WTC11 (cell line): Measurements from ENCODE around the gene LMBR1. TPM values are rescaled to one million over a fixed set of nuclear protein-coding genes. Genes with fewer than 3 reads are reported as not detected.

Source experiments
- ATAC-seq: fragments of 200-7000 bp; cut with Tn5 transposase; 2 replicates; pipeline ENCODE4 v1.10.0; 2021; ENCODE audit warnings: mild to moderate bottlenecking, moderate library complexity
- CTCF ChIA-PET: fragments of 300-600 bp; sonication (Branson Sonifier 250); formaldehyde crosslinking; loops from one replicate; lab custom pipeline; 2021; ENCODE audit warnings: antibody characterized with exemption; lab: Charles Lee
- POLR2A ChIA-PET: fragments of 350-600 bp; sonication (Branson Sonifier 250); formaldehyde crosslinking; loops from one replicate; lab custom pipeline; 2021; ENCODE audit warnings: antibody characterized with exemption; lab: Charles Lee
- DNase-seq: peaks from one replicate; pipeline ENCODE4 v3.0.0; 2021; ENCODE audit warnings: low spot score
- H3K27ac Mint-ChIP-seq: 2 replicates; pipeline ENCODE4 v1.8.0; 2021; ENCODE audit warnings: mixed read lengths
- H3K27me3 Mint-ChIP-seq: 2 replicates; pipeline ENCODE4 v1.8.0; 2021; ENCODE audit warnings: low read depth, mild to moderate bottlenecking, moderate library complexity, mixed read lengths
- H3K36me3 Mint-ChIP-seq: 2 replicates; pipeline ENCODE4 v1.8.0; 2021; ENCODE audit warnings: mixed read lengths
- H3K4me1 Mint-ChIP-seq: 2 replicates; pipeline ENCODE4 v1.8.0; 2022; ENCODE audit warnings: mixed read lengths
- H3K4me3 Mint-ChIP-seq: 2 replicates; pipeline ENCODE4 v1.8.0; 2021; ENCODE audit warnings: mild to moderate bottlenecking, moderate library complexity, mixed read lengths
- H3K9me3 Mint-ChIP-seq: 2 replicates; pipeline ENCODE4 v1.8.0; 2021; ENCODE audit warnings: mixed read lengths
- CREM ChIP-seq: sonication (generic); formaldehyde crosslinking; IDR thresholded peaks from 2 replicates; pipeline ENCODE4 v1.8.1; 2022; ENCODE audit warnings: mild to moderate bottlenecking, missing genetic modification reagents, moderate library complexity
- FOXK1 ChIP-seq: sonication (generic); formaldehyde crosslinking; IDR thresholded peaks from 2 replicates; pipeline ENCODE4 v1.8.0; 2022; ENCODE audit warnings: mild to moderate bottlenecking, moderate library complexity, missing genetic modification reagents
- HMGA2 ChIP-seq: fragments of 250-450 bp; sonication (Bioruptor Pico); IDR thresholded peaks from 2 replicates; pipeline ENCODE4 v1.4.0; 2021; ENCODE audit warnings: mild to moderate bottlenecking, moderate library complexity
- JUN ChIP-seq: sonication (generic); formaldehyde crosslinking; IDR thresholded peaks from 2 replicates; pipeline ENCODE4 v1.8.0; 2023; ENCODE audit warnings: mild to moderate bottlenecking, missing genetic modification reagents
- MXD4 ChIP-seq: fragments of 250-450 bp; sonication (Bioruptor Pico); IDR thresholded peaks from 2 replicates; pipeline ENCODE4 v1.8.0; 2021; ENCODE audit warnings: mild to moderate bottlenecking, moderate library complexity, borderline replicate concordance
- MYBL2 ChIP-seq: sonication (generic); formaldehyde crosslinking; IDR thresholded peaks from 2 replicates; pipeline ENCODE4 v1.8.1; 2023; ENCODE audit warnings: mild to moderate bottlenecking, moderate library complexity, missing genetic modification reagents
- NFE2L1 ChIP-seq: sonication (generic); formaldehyde crosslinking; IDR thresholded peaks from 2 replicates; pipeline ENCODE4 v1.8.1; 2023; ENCODE audit warnings: missing genetic modification reagents
- NR1H2 ChIP-seq: sonication (generic); formaldehyde crosslinking; IDR thresholded peaks from 2 replicates; pipeline ENCODE4 v1.9.0; 2021; ENCODE audit warnings: mild to moderate bottlenecking, moderate library complexity, missing genetic modification reagents
- RELA ChIP-seq: sonication (generic); formaldehyde crosslinking; IDR thresholded peaks from 2 replicates; pipeline ENCODE4 v1.8.1; 2022; ENCODE audit warnings: missing genetic modification reagents, mild to moderate bottlenecking, borderline replicate concordance
- TEAD4 ChIP-seq: sonication (generic); formaldehyde crosslinking; IDR thresholded peaks from 2 replicates; pipeline ENCODE4 v1.8.0; 2022; ENCODE audit warnings: mild to moderate bottlenecking, missing genetic modification reagents
- ZNF121 ChIP-seq: sonication (generic); formaldehyde crosslinking; IDR thresholded peaks from 2 replicates; pipeline ENCODE4 v1.8.0; 2023; ENCODE audit warnings: missing genetic modification reagents
- ZNF416 ChIP-seq: fragments of 250-450 bp; sonication (Bioruptor Pico); IDR thresholded peaks from 2 replicates; pipeline ENCODE4 v1.9.0; 2021; ENCODE audit warnings: mild to moderate bottlenecking, inconsistent platforms
- total RNA-seq: library from RNA; stranded (reverse); gene quantifications from 3 replicates; pipeline ENCODE4 v1.2.3, GENCODE V29; 2021
- TF ChIP-seq, protein P1 (sequence below): sonication (generic); formaldehyde crosslinking; IDR thresholded peaks from 2 replicates; pipeline ENCODE4 v1.8.1; 2022; ENCODE audit warnings: mild to moderate bottlenecking, moderate library complexity, missing genetic modification reagents
- TF ChIP-seq, protein P2 (sequence below): sonication (generic); formaldehyde crosslinking; IDR thresholded peaks from 2 replicates; pipeline ENCODE4 v1.8.1; 2023; ENCODE audit warnings: mild to moderate bottlenecking, missing genetic modification reagents, moderate library complexity
- TF ChIP-seq, protein P3 (sequence below): sonication (generic); formaldehyde crosslinking; IDR thresholded peaks from 2 replicates; pipeline ENCODE4 v1.8.1; 2023; ENCODE audit warnings: mild to moderate bottlenecking, missing genetic modification reagents
- TF ChIP-seq, protein P4 (sequence below): sonication (generic); formaldehyde crosslinking; IDR thresholded peaks from 2 replicates; pipeline ENCODE4 v1.8.0; 2023; ENCODE audit warnings: mild to moderate bottlenecking, missing genetic modification reagents
- TF ChIP-seq, protein P5 (sequence below): sonication (generic); formaldehyde crosslinking; IDR thresholded peaks from 2 replicates; pipeline ENCODE4 v1.8.0; 2022; ENCODE audit warnings: mild to moderate bottlenecking, missing genetic modification reagents
- TF ChIP-seq, protein P6 (sequence below): fragments of 250-450 bp; sonication (Bioruptor Pico); IDR thresholded peaks from 2 replicates; pipeline ENCODE4 v1.9.0; 2021; ENCODE audit warnings: mild to moderate bottlenecking, borderline replicate concordance

LMBR1 gene
- total RNA-seq, 1 experiment from 2014 or later, result 55.6 TPM

DNA sequence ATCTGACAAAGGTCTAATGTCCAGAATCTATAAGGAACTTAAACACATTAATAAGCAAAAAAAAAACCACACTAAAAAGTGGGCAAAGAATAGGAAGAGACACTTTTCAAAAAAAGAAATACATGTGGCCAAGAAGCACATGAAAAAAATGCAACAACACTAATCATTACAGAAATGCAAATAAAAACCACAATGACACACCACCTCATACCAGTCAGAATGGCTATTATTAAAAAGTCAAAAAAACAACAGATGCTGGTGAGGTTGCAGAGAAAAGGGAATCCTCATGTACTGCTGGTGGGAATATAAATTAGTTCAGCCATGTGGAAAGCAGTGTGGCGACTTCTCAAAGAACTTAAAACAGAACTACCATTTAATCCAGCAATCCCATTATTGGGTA, 119.0 kb downstream of the LMBR1 start:
- TF ChIP-seq, protein P1, sequence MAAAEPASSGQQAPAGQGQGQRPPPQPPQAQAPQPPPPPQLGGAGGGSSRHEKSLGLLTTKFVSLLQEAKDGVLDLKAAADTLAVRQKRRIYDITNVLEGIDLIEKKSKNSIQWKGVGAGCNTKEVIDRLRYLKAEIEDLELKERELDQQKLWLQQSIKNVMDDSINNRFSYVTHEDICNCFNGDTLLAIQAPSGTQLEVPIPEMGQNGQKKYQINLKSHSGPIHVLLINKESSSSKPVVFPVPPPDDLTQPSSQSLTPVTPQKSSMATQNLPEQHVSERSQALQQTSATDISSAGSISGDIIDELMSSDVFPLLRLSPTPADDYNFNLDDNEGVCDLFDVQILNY, result no peak
- TF ChIP-seq JUN (CRISPR knock-in tag) (no peak), FOXK1 (CRISPR knock-in tag) (no peak), ZNF416 (CRISPR knock-in tag) (no peak), TEAD4 (CRISPR knock-in tag) (no peak), MXD4 (CRISPR knock-in tag) (no peak)
- TF ChIP-seq, protein P2, sequence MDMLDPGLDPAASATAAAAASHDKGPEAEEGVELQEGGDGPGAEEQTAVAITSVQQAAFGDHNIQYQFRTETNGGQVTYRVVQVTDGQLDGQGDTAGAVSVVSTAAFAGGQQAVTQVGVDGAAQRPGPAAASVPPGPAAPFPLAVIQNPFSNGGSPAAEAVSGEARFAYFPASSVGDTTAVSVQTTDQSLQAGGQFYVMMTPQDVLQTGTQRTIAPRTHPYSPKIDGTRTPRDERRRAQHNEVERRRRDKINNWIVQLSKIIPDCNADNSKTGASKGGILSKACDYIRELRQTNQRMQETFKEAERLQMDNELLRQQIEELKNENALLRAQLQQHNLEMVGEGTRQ (CRISPR knock-in tag), result no peak
- TF ChIP-seq, protein P3, sequence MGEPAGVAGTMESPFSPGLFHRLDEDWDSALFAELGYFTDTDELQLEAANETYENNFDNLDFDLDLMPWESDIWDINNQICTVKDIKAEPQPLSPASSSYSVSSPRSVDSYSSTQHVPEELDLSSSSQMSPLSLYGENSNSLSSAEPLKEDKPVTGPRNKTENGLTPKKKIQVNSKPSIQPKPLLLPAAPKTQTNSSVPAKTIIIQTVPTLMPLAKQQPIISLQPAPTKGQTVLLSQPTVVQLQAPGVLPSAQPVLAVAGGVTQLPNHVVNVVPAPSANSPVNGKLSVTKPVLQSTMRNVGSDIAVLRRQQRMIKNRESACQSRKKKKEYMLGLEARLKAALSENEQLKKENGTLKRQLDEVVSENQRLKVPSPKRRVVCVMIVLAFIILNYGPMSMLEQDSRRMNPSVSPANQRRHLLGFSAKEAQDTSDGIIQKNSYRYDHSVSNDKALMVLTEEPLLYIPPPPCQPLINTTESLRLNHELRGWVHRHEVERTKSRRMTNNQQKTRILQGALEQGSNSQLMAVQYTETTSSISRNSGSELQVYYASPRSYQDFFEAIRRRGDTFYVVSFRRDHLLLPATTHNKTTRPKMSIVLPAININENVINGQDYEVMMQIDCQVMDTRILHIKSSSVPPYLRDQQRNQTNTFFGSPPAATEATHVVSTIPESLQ (CRISPR knock-in tag), result no peak
- ATAC-seq (no peak), DNase-seq (no peak)
- H3K27me3 Mint-ChIP-seq, result no peaks in the 10 kb centered on the region
- H3K4me3 Mint-ChIP-seq, result no peak overlapping the region
- H3K4me1 Mint-ChIP-seq, result peaks cover 10% of the 10 kb centered on the region
- POLR2A ChIA-PET, result no interaction called here
- H3K27ac Mint-ChIP-seq, result no peak overlapping the region
- H3K9me3 Mint-ChIP-seq, result peaks cover 4% of the 10 kb centered on the region; the same call in 1 of the 2 replicates
- CTCF ChIA-PET, result no interaction called here
- peaks cover 3% of the 10 kb centered on the region; the same call in 1 of the 2 replicates for H3K36me3 Mint-ChIP-seq

DNA sequence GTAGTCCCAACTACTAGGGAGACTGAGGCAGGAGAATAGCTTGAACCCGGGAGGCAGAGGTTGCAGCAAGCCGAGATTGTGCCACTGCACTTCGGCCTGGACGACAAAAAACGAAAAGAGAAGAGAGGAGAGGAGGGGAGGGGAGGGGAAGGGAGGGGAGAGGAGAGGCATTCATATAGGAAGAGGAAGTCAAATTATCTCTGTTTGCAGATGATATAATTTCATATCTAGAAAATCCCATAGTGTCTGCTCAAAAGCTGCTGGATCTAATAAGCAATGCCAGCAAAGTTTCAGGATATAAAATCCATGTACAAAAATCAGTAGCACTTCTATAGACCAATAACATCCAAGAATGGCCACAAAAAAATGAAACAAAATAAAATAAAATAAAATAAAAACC, 120.3 kb downstream of the LMBR1 start:
- no peak for DNase-seq
- Mint-ChIP-seq H3K27ac (no peak overlapping the region), H3K9me3 (peaks cover 4% of the 10 kb centered on the region; the same call in 1 of the 2 replicates), H3K36me3 (peaks cover 3% of the 10 kb centered on the region; the same call in 1 of the 2 replicates), H3K27me3 (no peaks in the 10 kb centered on the region), H3K4me3 (no peak overlapping the region), H3K4me1 (peaks cover 12% of the 10 kb centered on the region)
- ChIA-PET CTCF (no interaction called here), POLR2A (no interaction called here)
- no peak for ATAC-seq
- TF ChIP-seq, protein P4, sequence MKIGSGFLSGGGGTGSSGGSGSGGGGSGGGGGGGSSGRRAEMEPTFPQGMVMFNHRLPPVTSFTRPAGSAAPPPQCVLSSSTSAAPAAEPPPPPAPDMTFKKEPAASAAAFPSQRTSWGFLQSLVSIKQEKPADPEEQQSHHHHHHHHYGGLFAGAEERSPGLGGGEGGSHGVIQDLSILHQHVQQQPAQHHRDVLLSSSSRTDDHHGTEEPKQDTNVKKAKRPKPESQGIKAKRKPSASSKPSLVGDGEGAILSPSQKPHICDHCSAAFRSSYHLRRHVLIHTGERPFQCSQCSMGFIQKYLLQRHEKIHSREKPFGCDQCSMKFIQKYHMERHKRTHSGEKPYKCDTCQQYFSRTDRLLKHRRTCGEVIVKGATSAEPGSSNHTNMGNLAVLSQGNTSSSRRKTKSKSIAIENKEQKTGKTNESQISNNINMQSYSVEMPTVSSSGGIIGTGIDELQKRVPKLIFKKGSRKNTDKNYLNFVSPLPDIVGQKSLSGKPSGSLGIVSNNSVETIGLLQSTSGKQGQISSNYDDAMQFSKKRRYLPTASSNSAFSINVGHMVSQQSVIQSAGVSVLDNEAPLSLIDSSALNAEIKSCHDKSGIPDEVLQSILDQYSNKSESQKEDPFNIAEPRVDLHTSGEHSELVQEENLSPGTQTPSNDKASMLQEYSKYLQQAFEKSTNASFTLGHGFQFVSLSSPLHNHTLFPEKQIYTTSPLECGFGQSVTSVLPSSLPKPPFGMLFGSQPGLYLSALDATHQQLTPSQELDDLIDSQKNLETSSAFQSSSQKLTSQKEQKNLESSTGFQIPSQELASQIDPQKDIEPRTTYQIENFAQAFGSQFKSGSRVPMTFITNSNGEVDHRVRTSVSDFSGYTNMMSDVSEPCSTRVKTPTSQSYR (CRISPR knock-in tag), result no peak
- TF ChIP-seq ZNF121, result no peak
- TF ChIP-seq NR1H2, result no peak
- no peak for TF ChIP-seq RELA (CRISPR knock-in tag)
- TF ChIP-seq, protein P5, sequence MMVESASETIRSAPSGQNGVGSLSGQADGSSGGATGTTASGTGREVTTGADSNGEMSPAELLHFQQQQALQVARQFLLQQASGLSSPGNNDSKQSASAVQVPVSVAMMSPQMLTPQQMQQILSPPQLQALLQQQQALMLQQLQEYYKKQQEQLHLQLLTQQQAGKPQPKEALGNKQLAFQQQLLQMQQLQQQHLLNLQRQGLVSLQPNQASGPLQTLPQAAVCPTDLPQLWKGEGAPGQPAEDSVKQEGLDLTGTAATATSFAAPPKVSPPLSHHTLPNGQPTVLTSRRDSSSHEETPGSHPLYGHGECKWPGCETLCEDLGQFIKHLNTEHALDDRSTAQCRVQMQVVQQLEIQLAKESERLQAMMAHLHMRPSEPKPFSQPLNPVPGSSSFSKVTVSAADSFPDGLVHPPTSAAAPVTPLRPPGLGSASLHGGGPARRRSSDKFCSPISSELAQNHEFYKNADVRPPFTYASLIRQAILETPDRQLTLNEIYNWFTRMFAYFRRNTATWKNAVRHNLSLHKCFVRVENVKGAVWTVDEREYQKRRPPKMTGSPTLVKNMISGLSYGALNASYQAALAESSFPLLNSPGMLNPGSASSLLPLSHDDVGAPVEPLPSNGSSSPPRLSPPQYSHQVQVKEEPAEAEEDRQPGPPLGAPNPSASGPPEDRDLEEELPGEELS (CRISPR knock-in tag), result no peak
- TF ChIP-seq, protein P3 (CRISPR knock-in tag), result no peak
- TF ChIP-seq HMGA2 (CRISPR knock-in tag), result no peak
- TF ChIP-seq CREM (CRISPR knock-in tag), result no peak
- TF ChIP-seq JUN (CRISPR knock-in tag), result no peak
- TF ChIP-seq MYBL2 (CRISPR knock-in tag), result no peak
- no peak for TF ChIP-seq NFE2L1 (CRISPR knock-in tag)
- TF ChIP-seq, protein P6, sequence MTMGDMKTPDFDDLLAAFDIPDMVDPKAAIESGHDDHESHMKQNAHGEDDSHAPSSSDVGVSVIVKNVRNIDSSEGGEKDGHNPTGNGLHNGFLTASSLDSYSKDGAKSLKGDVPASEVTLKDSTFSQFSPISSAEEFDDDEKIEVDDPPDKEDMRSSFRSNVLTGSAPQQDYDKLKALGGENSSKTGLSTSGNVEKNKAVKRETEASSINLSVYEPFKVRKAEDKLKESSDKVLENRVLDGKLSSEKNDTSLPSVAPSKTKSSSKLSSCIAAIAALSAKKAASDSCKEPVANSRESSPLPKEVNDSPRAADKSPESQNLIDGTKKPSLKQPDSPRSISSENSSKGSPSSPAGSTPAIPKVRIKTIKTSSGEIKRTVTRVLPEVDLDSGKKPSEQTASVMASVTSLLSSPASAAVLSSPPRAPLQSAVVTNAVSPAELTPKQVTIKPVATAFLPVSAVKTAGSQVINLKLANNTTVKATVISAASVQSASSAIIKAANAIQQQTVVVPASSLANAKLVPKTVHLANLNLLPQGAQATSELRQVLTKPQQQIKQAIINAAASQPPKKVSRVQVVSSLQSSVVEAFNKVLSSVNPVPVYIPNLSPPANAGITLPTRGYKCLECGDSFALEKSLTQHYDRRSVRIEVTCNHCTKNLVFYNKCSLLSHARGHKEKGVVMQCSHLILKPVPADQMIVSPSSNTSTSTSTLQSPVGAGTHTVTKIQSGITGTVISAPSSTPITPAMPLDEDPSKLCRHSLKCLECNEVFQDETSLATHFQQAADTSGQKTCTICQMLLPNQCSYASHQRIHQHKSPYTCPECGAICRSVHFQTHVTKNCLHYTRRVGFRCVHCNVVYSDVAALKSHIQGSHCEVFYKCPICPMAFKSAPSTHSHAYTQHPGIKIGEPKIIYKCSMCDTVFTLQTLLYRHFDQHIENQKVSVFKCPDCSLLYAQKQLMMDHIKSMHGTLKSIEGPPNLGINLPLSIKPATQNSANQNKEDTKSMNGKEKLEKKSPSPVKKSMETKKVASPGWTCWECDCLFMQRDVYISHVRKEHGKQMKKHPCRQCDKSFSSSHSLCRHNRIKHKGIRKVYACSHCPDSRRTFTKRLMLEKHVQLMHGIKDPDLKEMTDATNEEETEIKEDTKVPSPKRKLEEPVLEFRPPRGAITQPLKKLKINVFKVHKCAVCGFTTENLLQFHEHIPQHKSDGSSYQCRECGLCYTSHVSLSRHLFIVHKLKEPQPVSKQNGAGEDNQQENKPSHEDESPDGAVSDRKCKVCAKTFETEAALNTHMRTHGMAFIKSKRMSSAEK (CRISPR knock-in tag), result no peak
